GM12878 (cell line): Measurements from ENCODE around the gene NSMCE3. TPM values are rescaled to one million over a fixed set of nuclear protein-coding genes. Genes with fewer than 3 reads are reported as not detected.

Experiments
- ATAC-seq: fragments of 200-7000 bp; cut with Tn5 transposase; 3 replicates; pipeline ENCODE4 v1.9.1; 2020; ENCODE audit warnings: mild to moderate bottlenecking, moderate library complexity
- BruUV-seq: library from RNA; stranded (reverse); fragments of 400-500 nt; replicated peaks from 2 replicates; lab custom pipeline; 2021; lab: Mats Ljungman, UMichigan
- CTCF ChIA-PET: fragments of 300-600 bp; sonication (Branson Sonifier 250); formaldehyde crosslinking; extraction: SDS; loops from one replicate; lab custom pipeline; 2021; ENCODE audit warnings: inconsistent platforms; lab: Yijun Ruan, JAX
- POLR2A ChIA-PET: fragments of 350-600 bp; formaldehyde crosslinking; extraction: SDS; loops from one replicate; lab custom pipeline; 2021; ENCODE audit warnings: inconsistent platforms; lab: Charles Lee
- RAD21 ChIA-PET: fragments of 300-600 bp; sonication (Branson Sonifier 250); formaldehyde crosslinking; loops from one replicate; lab custom pipeline; 2023; ENCODE audit warnings: antibody characterized with exemption; ENCODE audit not compliant: unreplicated experiment; lab: Charles Lee
- SMC1A ChIA-PET: fragments of 300-600 bp; sonication (Branson Sonifier 250); formaldehyde crosslinking; loops from one replicate; lab custom pipeline; 2023; ENCODE audit not compliant: unreplicated experiment, uncharacterized antibody; lab: Charles Lee
- DNase-seq: peaks from one replicate; pipeline ENCODE4 v3.0.0-alpha.2; 2011; ENCODE audit warnings: low read depth, low spot score
- FAIRE-seq: peaks from 3 replicates; lab custom pipeline; 2011; peaks lifted over from hg19 to GRCh38; lab: Jason Lieb, UNC
- H2AFZ ChIP-seq: 2 replicates; pipeline ENCODE4 v1.6.0; 2011; ENCODE audit warnings: low read depth, low read length, control low read depth; ENCODE audit not compliant: control insufficient read depth
- H3K27ac ChIP-seq: 2 replicates; pipeline ENCODE4 v1.5.1; 2011; ENCODE audit warnings: control low read depth; ENCODE audit not compliant: control insufficient read depth, insufficient read depth
- H3K27me3 ChIP-seq, 2 experiments: replicated peaks in 1 of 2; 2 replicates each; pipeline versions ENCODE4 v1.6.0 to v1.6.1; 2011; ENCODE audit warnings: low read length in 1 of 2; ENCODE audit not compliant: control insufficient read depth in 2 of 2, insufficient read depth in 2 of 2
- H3K36me3 ChIP-seq, 2 experiments: 2 replicates each; pipeline ENCODE4 v1.5.1; 2011; ENCODE audit warnings: low read length in 1 of 2; ENCODE audit not compliant: control insufficient read depth in 2 of 2, insufficient read depth in 2 of 2
- H3K4me1 ChIP-seq: 2 replicates; pipeline ENCODE4 v1.6.1; 2011; ENCODE audit warnings: mild to moderate bottlenecking, low read length, moderate library complexity, mixed read lengths; ENCODE audit not compliant: control insufficient read depth, insufficient read depth
- H3K4me2 ChIP-seq: 2 replicates; pipeline ENCODE4 v1.6.0; 2011; ENCODE audit warnings: control low read depth; ENCODE audit not compliant: control insufficient read depth, insufficient read depth
- H3K4me3 ChIP-seq: fragments of 200-600 bp; sonication (generic); 2 replicates; pipeline ENCODE4 v1.5.1; 2016
- H3K79me2 ChIP-seq: 2 replicates; pipeline ENCODE4 v1.6.0; 2011; ENCODE audit warnings: low read length; ENCODE audit not compliant: control insufficient read depth, insufficient read depth
- H3K9ac ChIP-seq: 2 replicates; pipeline ENCODE4 v1.8.0; 2011; ENCODE audit warnings: low read length, control low read depth, mixed read lengths; ENCODE audit not compliant: control insufficient read depth, insufficient read depth
- H3K9me3 ChIP-seq: replicated peaks from 3 replicates; pipeline ENCODE4 v1.5.1; 2011; ENCODE audit warnings: mild to moderate bottlenecking, low read length; ENCODE audit not compliant: control insufficient read depth, insufficient read depth
- H4K20me1 ChIP-seq: 2 replicates; pipeline ENCODE4 v1.6.0; 2011; ENCODE audit not compliant: control insufficient read depth, insufficient read depth
- ATF7 ChIP-seq: fragments of 450-650 bp; IDR thresholded peaks from 2 replicates; pipeline ENCODE4 v1.6.1; 2016; ENCODE audit warnings: low read depth, mild to moderate bottlenecking
- BMI1 ChIP-seq: fragments of 450-650 bp; IDR thresholded peaks from 2 replicates; pipeline ENCODE4 v1.6.1; 2016; ENCODE audit warnings: mild to moderate bottlenecking, moderate library complexity, borderline replicate concordance
- BRCA1 ChIP-seq: IDR thresholded peaks from 2 replicates; pipeline ENCODE4 v1.6.1; 2011; ENCODE audit warnings: low read depth, low read length, improper control_type of control experiment
- CEBPB ChIP-seq, 2 experiments: fragments of 150-350 bp in 1 of 2; IDR thresholded peaks; 2 replicates each; pipeline ENCODE4 v1.6.1; 2012 to 2014; ENCODE audit warnings: low read depth in 2 of 2, low read length in 2 of 2, borderline replicate concordance in 1 of 2, inconsistent platforms in 1 of 2
- CHD1 ChIP-seq: IDR thresholded peaks from 2 replicates; pipeline ENCODE4 v1.6.1; 2012; ENCODE audit warnings: low read depth, low read length, improper control_type of control experiment
- CHD4 ChIP-seq: fragments of 200-600 bp; sonication (generic); IDR thresholded peaks from 2 replicates; pipeline ENCODE4 v1.6.1; 2016; ENCODE audit warnings: mild to moderate bottlenecking
- E2F8 ChIP-seq: fragments of 450-650 bp; IDR thresholded peaks from 2 replicates; pipeline ENCODE4 v1.6.1; 2018; ENCODE audit warnings: mild to moderate bottlenecking, low read depth, moderate library complexity; ENCODE audit not compliant: partially characterized antibody
- SKIL ChIP-seq: fragments of 450-650 bp; IDR thresholded peaks from 2 replicates; pipeline ENCODE4 v1.6.1; 2017; ENCODE audit warnings: mild to moderate bottlenecking, low read depth, inconsistent platforms; ENCODE audit not compliant: poor library complexity, severe bottlenecking
- WRNIP1 ChIP-seq: IDR thresholded peaks from 2 replicates; pipeline ENCODE4 v1.6.1; 2011; ENCODE audit warnings: low read depth, low read length, improper control_type of control experiment, borderline replicate concordance
- ZBTB11 ChIP-seq: fragments of 450-650 bp; formaldehyde crosslinking; IDR thresholded peaks from 2 replicates; pipeline ENCODE4 v1.5.0; 2022; ENCODE audit warnings: mild to moderate bottlenecking, missing genetic modification characterization
- ZBTB33 ChIP-seq: fragments of 450-650 bp; IDR thresholded peaks from 2 replicates; pipeline ENCODE4 v1.6.1; 2017; ENCODE audit warnings: mild to moderate bottlenecking
- ZNF217 ChIP-seq: fragments of 450-650 bp; IDR thresholded peaks from 2 replicates; pipeline ENCODE4 v1.6.1; 2017; ENCODE audit warnings: antibody characterized with exemption, mild to moderate bottlenecking
- WGBS: methylation state at CpG from one replicate; pipeline ENCODE4 v1.1.6; 2016; ENCODE audit warnings: low lambda C conversion rate; ENCODE audit not compliant: insufficient replicate concordance, insufficient coverage; ENCODE audit errors: missing lambda C conversion rate; 5-methylcytosine and 5-hydroxymethylcytosine counted together
- in situ Hi-C: fragments of 300-500 bp; cut with MboI; formaldehyde crosslinking; loops from 9 replicates; pipeline ENCODE4 v1.14.3; 2018; ENCODE audit warnings: mixed read lengths
- intact Hi-C: fragments of 100-400 bp; cut with micrococcal nuclease; formaldehyde crosslinking; loops from one replicate; pipeline ENCODE4 v1.14.2; 2022; ENCODE audit not compliant: unreplicated experiment
- polyA plus RNA-seq, 11 experiments: library from polyadenylated mRNA; depleted of rRNA in 4 of 11; unstranded in 6 of 11; stranded (reverse) in 5 of 11; fragments of >200 nt; fragmentation: Nextera tagmentation in 4 of 11; fragmentation: Illumina TruSeq in 1 of 11; extraction: Ambion mirVana in 4 of 11; extraction: Trizol in 1 of 11; gene quantifications; 1 replicate in 1 of 11; 2 replicates in 10 of 11; pipeline versions ENCODE4 v1.2.1 to v1.2.3, GENCODE V29; 2011 to 2016; ENCODE audit warnings: inconsistent platforms in 2 of 11, missing spikeins in 2 of 11, low read depth in 1 of 11
- total RNA-seq, 4 experiments: library from RNA; depleted of rRNA in 3 of 4; stranded (reverse); fragments of >200 nt in 3 of 4; fragmentation: Illumina TruSeq in 1 of 4; extraction: Trizol in 1 of 4; gene quantifications; 2 replicates each; pipeline versions ENCODE4 v1.2.1 to v1.2.3, GENCODE V29; 2013 to 2021

NSMCE3 gene
- total and polyA plus RNA-seq, 10 of the 15 experiments (the other 5 are each of a cell fraction or from before 2014, with no cell fraction given) = 3.7 to 30.0 (median 19.2) TPM

GRCh38 chr15:29266052-29266582 is 3.5 kb downstream of the NSMCE3 start:
- SMC1A ChIA-PET = no interaction called here
- in situ Hi-C loops (no loop called here), intact Hi-C loops (no loop called here)
- Histone ChIP-seq H3K4me1 (peaks cover 6% of the 10 kb centered on the region; the same call in 1 of the 2 replicates), H3K4me2 (peak overlapping the region; percentile 83; the same call in 1 of the 2 replicates), H4K20me1 (no peaks in the 10 kb centered on the region), H3K27me3 (no peaks in the 10 kb centered on the region), H3K9me3 (no peaks in the 10 kb centered on the region), H3K27ac (no peak overlapping the region), H3K9ac (no peak overlapping the region), H3K4me3 (peak overlapping the region; percentile 45; the same call in 1 of the 2 replicates), H2AFZ (no peak overlapping the region), H3K36me3 (no peaks in the 10 kb centered on the region), H3K79me2 (peaks cover 36% of the 10 kb centered on the region)
- CTCF ChIA-PET = interaction anchor here (1.1 kb wide), 1 partner anchor 164 kb away, joined by 3 read pairs; no protein-coding TSS in a partner anchor
- WGBS = 100% methylated on average over 1 of the region's 1 CpG
- POLR2A ChIA-PET = no interaction called here
- ATAC-seq (no peak), FAIRE-seq (no peak), DNase-seq (no peak)
- BruUV-seq = no TSS peak
- RAD21 ChIA-PET = no interaction called here
- TF ChIP-seq BRCA1 (no peak), ZNF217 (no peak), CHD4 (no peak), WRNIP1 (no peak), ZBTB33 (no peak), BMI1 (no peak), ZBTB11 (CRISPR knock-in tag) (no peak), SKIL (no peak), E2F8 (no peak), CEBPB (IDR thresholded peaks at IDR 0.05; ENCODE audit: borderline replicate concordance in 1 of 2, low read depth in 2 of 2, low read length in 2 of 2) (no peak), CHD1 (no peak), ATF7 (no peak)
